H1 (cell line): Measurements from ENCODE around the gene CHRNA4. TPM values are rescaled to one million over a fixed set of nuclear protein-coding genes. Genes with fewer than 3 reads are reported as not detected.

Experiments used
- ATF3 ChIP-seq: IDR thresholded peaks from 2 replicates; pipeline ENCODE4 v1.6.1; 2011; ENCODE audit warnings: low read depth, mild to moderate bottlenecking, low read length; ENCODE audit not compliant: insufficient read depth
- CHD7 ChIP-seq: fragments of 300-600 bp; sonication (generic); IDR thresholded peaks from 2 replicates; pipeline ENCODE4 v1.7.1; 2012; ENCODE audit warnings: low read length, moderate library complexity, mild to moderate bottlenecking, inconsistent platforms; ENCODE audit not compliant: insufficient replicate concordance
- FOSL1 ChIP-seq: IDR thresholded peaks from 2 replicates; pipeline ENCODE4 v1.6.1; 2011; ENCODE audit warnings: mild to moderate bottlenecking, low read depth, low read length, moderate library complexity; ENCODE audit not compliant: insufficient read depth
- KDM1A ChIP-seq: fragments of 200-600, 300-600 bp; sonication (generic); IDR thresholded peaks from 2 replicates; pipeline ENCODE4 v1.7.1; 2016; ENCODE audit warnings: mild to moderate bottlenecking, low read length, borderline replicate concordance
- KDM4A ChIP-seq: IDR thresholded peaks from one replicate; pipeline ENCODE4 v1.7.1; 2012; ENCODE audit warnings: low read depth, mild to moderate bottlenecking, moderate library complexity, low read length, inconsistent platforms; ENCODE audit not compliant: severe bottlenecking
- KDM5A ChIP-seq: fragments of 200-600 bp; IDR thresholded peaks from 2 replicates; pipeline ENCODE4 v1.7.1; 2012; ENCODE audit warnings: mild to moderate bottlenecking, low read length, inconsistent platforms, mixed read lengths
- NRF1 ChIP-seq: IDR thresholded peaks from 2 replicates; pipeline ENCODE4 v1.6.1; 2011; ENCODE audit warnings: mild to moderate bottlenecking, low read depth, low read length, improper control_type of control experiment
- RFX5 ChIP-seq: IDR thresholded peaks from 2 replicates; pipeline ENCODE4 v1.6.1; 2011; ENCODE audit warnings: low read depth, low read length, improper control_type of control experiment, borderline replicate concordance
- SIN3A ChIP-seq, 2 experiments: IDR thresholded peaks in 1 of 2; conservative IDR thresholded peaks in 1 of 2; 2 replicates each; pipeline ENCODE4 v1.6.1; 2011 to 2012; ENCODE audit warnings: low read length in 2 of 2, improper control_type of control experiment in 1 of 2, low read depth in 1 of 2, mild to moderate bottlenecking in 1 of 2
- SIX5 ChIP-seq: IDR thresholded peaks from 2 replicates; pipeline ENCODE4 v1.6.1; 2011; ENCODE audit warnings: mild to moderate bottlenecking, low read depth, low read length
- YY1 ChIP-seq: IDR thresholded peaks from 2 replicates; pipeline ENCODE4 v1.6.1; 2011; ENCODE audit warnings: low read depth, mild to moderate bottlenecking, low read length
- polyA plus RNA-seq, 7 experiments: library from polyadenylated mRNA; depleted of rRNA in 3 of 7; stranded (reverse) in 5 of 7; unstranded in 2 of 7; fragments of >200 nt in 5 of 7; fragments of 200-250 nt in 2 of 7; gene quantifications; 1 replicate in 5 of 7; 2 replicates in 1 of 7; 4 replicates in 1 of 7; pipeline versions ENCODE4 v1.2.1 to v1.2.3, GENCODE V29; 2011 to 2013; ENCODE audit warnings: missing spikeins in 2 of 7, mixed read lengths in 2 of 7
- total RNA-seq: library from RNA; stranded (reverse); fragmentation: NEBNext Ultra II Directional; extraction: Animal tissue kit (Norgen Biotek cat#: 25700); gene quantifications from 2 replicates; pipeline ENCODE4 v1.2.1, GENCODE V29; 2021

Gene CHRNA4
- total and polyA plus RNA-seq, 2 of the 8 experiments (the other 6 are each of a cell fraction or from before 2014, with no cell fraction given) = 4.3 to 5.7 TPM

GRCh38 chr20:63377951-63378381 is 16.8 kb upstream of the CHRNA4 start (continued):
- TF ChIP-seq CHD7 (no peak), ATF3 (no peak), SIX5 (no peak), SIN3A (conservative IDR thresholded peaks at IDR 0.05 in 1 of 2, IDR thresholded peaks at IDR 0.05 in 1 of 2; ENCODE audit: low read depth in 1 of 2, low read length in 2 of 2) (no peak), NRF1 (no peak), KDM5A (no peak), KDM1A (no peak), RFX5 (no peak), YY1 (no peak), KDM4A (no peak), FOSL1 (no peak)
